CD4-positive, alpha-beta T cell treated with Interleukin-12 subunit alpha and Interleukin-12 subunit beta, for 1 hour (primary cell): Measurements from ENCODE around the gene HNF1B.

Experiments
- DNase-seq: peaks from one replicate; pipeline ENCODE4 v3.0.0-alpha.2; 2020

Gene HNF1B

GRCh38 chr17:37732316-37732715, 12.5 kb downstream of the HNF1B start:
- DNase-seq = no peak

GRCh38 chr17:37731056-37731455, 13.8 kb downstream of the HNF1B start:
- DNase-seq = no peak

DNA sequence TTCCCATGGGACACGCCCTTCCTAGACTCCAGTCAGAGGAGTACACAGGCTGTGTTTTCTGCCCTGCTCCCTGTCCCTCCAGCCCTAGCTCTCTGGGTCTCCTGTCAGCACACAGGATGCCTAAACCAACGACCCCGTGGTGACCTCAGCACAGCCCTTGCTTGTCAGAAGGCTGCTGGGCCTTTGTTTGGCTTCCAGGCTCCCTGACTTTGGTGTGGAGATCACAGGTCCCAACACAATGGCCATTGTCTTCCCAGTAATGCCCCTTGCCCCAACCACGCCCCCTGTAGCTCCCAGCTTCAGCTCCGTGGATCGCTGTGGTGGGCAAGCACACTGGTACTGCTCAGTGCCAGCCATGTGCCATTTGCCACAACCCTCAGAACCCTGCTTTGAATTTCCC, 15.0 kb downstream of the HNF1B start:
- no peak for DNase-seq

- DNase-seq = no peak
These were observed 17.8 kb downstream of the HNF1B start for GRCh38 chr17:37726891-37727675.

GRCh38 chr17:37726248-37726647, 18.6 kb downstream of the HNF1B start:
- DNase-seq = no peak

DNA sequence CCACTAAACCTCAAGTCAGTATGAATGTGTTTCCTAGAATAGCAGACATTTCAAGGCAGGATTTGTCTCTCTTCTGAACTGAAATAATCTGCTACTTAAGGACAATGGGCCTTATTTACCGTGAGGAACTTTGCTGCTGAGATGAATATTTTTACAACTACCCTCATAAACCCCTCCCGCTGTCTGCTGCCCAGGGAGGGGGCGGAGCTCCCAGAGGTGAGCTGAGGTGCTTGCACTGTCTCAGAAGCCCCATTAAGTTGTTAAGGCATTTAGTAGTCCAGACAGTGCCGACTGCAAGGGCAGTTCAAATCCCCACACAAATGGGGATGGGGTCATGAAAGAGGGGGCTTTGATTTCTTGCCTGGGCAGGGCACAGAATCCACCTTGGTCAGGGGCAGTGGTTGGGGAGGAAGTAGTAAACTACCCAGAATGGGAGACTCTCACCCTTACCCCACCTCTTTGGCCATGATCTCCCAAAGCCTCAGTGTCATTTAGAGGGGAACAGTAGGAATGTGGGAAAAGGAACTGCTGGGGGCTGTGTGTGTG, 19.2 kb downstream of the HNF1B start:
- DNase-seq = no peak

GRCh38 chr17:37725021-37725595, 19.8 kb downstream of the HNF1B start:
- no peak for DNase-seq

DNA sequence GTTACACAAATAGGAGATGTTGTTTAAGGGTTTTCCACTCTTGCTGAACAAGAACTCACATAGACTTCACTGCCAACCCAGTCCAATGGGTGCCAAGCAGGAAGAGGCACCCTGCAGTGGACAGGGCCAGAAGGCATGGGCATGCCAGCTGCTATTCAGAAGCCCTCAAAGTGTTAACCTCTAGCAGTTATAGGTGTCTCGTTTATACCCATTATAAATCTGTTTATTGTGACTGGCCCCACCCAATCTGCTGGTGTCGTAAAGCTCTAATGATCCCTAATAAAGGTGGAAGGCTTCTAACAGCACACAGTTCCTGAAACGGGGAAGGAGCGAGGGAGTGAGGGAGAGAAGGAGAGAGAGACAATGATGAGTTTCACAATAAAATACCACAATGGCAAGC, 23.9 kb downstream of the HNF1B start:
- no peak for DNase-seq

- DNase-seq = no peak
These were observed 25.0 kb downstream of the HNF1B start for GRCh38 chr17:37719866-37720265.

DNA sequence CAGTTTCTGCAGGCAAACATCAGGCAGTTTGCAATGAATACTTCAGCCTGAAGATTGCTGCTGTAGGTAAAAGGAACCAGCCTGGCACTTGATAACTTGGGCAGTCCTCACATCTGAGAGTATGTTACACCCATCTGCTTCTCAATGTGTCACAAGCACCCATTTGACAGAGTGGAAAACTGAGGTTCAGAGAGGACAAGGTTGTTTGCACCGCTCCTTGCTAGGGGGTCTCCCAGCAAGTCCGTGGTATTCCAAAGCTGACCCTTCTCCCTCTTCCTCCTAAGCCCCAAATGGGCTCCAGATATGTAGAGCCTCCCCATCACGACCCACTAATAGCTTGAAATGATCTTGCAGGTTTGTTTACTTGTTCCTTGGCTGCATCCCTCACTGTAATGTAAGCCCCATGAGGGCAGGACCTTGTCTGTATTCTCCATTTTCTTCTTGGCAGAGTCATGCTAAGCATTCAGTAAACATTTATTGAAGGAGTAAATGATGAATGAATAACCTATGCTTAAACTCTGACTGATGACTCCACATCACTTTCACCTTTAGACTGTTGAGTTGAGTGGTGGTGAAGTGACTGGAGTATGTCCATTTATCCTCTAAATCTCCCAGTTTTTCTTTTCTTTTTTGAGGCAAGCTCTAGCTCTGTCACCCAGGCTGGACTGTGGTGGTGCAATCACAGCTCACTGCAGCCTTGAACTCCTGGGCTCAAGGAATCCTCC, 26.4 kb downstream of the HNF1B start:
- DNase-seq = no peak

GRCh38 chr17:37717627-37718323, 27.1 kb downstream of the HNF1B start:
- no peak for DNase-seq

GRCh38 chr17:37714897-37715296, 30.0 kb downstream of the HNF1B start:
- DNase-seq = no peak

DNA sequence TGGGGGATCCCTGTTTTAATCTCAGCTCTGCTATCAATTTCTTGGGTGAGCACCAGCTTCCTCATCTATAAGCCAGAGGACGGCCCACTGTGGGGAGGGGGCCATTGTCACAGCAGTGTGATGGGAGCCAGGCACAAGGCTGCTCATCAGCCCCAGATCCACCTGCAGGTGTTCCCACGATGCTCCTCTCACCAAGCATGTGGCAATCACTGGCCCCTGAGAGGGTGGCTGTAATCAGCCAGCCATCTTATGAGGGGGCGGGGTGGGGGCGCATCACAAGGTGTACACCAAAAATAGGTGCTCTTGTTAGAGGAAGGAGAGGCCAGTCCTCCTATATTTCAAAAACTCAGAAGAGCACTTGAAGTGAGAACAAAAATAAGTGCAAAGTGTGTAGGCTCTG, 31.2 kb downstream of the HNF1B start:
- no peak for DNase-seq

GRCh38 chr17:37713028-37713431, 31.8 kb downstream of the HNF1B start:
- DNase-seq = no peak

DNA sequence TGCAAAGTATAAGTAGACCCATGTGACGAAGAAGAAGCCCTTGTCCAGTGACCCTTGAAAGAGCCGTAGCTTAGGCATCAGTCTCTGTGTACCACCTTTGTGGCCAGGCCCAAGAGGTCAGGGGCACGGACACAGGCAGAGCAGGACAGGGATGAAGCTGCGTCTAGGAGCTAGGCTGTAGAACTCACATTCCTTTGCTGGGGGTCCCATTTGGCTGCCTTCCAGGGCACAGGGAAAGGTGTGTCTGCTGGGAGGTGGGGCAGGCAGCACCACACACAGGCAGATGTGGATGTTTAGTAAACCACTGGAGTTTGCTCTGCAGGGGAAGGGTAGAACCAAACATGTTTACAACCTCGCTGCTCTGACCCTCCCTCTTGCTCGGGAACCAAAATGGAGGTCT, 33.7 kb downstream of the HNF1B start:
- DNase-seq = no peak

GRCh38 chr17:37710344-37710886, 34.4 kb downstream of the HNF1B start:
- DNase-seq = no peak

- DNase-seq = no peak
These were observed 36.1 kb downstream of the HNF1B start for GRCh38 chr17:37708616-37709212.

DNA sequence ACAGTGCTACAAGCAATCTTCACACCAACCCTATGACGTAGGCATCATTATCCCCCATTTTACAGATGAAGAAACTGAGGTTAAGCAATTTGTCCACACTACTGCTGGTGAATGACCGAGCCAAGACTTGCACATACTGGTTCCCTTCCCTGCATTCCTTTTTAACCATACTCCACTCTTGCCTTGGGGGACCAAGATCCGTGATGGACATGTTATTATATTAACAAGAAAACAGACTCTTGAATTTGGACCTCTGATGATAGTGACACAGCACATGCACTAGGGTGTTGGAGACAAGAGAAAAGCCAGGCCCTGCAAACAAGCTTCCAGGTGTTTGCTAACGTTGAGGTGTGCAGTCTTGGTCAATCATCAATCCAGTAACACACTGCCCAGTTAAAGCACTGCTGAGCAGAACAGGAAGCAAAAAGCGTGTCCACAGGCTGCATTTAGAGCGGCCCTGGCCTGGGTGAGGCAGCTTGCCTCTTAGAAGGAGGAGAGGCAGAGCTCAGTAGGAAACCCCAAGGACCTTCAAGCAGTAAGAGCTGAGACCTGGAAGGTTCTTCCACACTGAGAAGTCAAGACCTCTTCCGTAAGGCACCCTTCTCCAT, 36.7 kb downstream of the HNF1B start:
- DNase-seq = no peak

GRCh38 chr17:37706446-37706845, 38.4 kb downstream of the HNF1B start:
- no peak for DNase-seq

DNA sequence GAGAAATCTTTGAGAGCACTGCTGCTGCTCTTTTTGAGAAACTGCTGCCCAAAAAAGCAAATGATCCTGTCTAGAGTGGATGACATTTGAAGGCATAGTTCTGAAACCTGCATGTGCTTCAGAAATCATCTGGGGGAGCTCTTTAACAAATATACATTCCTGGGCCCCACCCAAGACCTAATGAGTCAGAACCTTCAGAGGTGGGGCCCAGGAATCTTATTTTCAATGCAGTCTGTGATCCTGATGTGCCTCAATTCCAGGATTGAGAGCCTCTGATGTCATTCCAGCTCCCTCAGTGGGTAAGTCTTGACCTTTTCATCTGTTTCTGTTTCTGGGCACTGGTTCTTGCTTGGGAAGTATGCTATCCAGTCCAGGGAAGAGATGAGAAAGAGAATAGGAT, 42.3 kb downstream of the HNF1B start:
- DNase-seq = no peak

- DNase-seq = peak; percentile 24
These were observed 43.4 kb downstream of the HNF1B start for GRCh38 chr17:37701496-37701898.

GRCh38 chr17:37700881-37701280, 44.0 kb downstream of the HNF1B start:
- no peak for DNase-seq
